HG03135 (cell line): Measurements from ENCODE around the gene SLC25A51.
A peak's percentile ranks its signal among the peaks of the same experiment; 100 is the strongest.
"Not testable (repeated sequence)": the region's sequence is repeated elsewhere in the genome, so short reads cannot be mapped to it uniquely, and the experiment has no call there.

Experiments
- ATAC-seq: cut with Tn5 transposase; IDR thresholded peaks from one replicate; pipeline ENCODE4 v1.9.1; 2021; ENCODE audit warnings: mild to moderate bottlenecking, moderate library complexity; ENCODE audit not compliant: unreplicated experiment

Gene SLC25A51

GRCh38 chr9:37921546-37922300, 17.8 kb upstream of the SLC25A51 start:
- no peak for ATAC-seq

- ATAC-seq = no peak
These were observed 17.2 kb upstream of the SLC25A51 start for GRCh38 chr9:37921168-37921510.

- no peak for ATAC-seq
These were observed 16.7 kb upstream of the SLC25A51 start for GRCh38 chr9:37920471-37921167.

- no peak for ATAC-seq
These were observed 16.0 kb upstream of the SLC25A51 start for GRCh38 chr9:37919956-37920335.

GRCh38 chr9:37919246-37919955, 15.5 kb upstream of the SLC25A51 start:
- ATAC-seq = no peak

- no peak for ATAC-seq
These were observed 14.8 kb upstream of the SLC25A51 start for GRCh38 chr9:37918665-37919170.

- ATAC-seq = no peak
These were observed 14.1 kb upstream of the SLC25A51 start for GRCh38 chr9:37917801-37918664.

GRCh38 chr9:37917313-37917731, 13.4 kb upstream of the SLC25A51 start:
- no peak for ATAC-seq

- ATAC-seq = no peak
These were observed 12.8 kb upstream of the SLC25A51 start for GRCh38 chr9:37916471-37917312.

- no peak for ATAC-seq
These were observed 12.1 kb upstream of the SLC25A51 start for GRCh38 chr9:37915911-37916470.

GRCh38 chr9:37914701-37915358, 10.9 kb upstream of the SLC25A51 start:
- no peak for ATAC-seq

GRCh38 chr9:37914154-37914551, 10.2 kb upstream of the SLC25A51 start:
- ATAC-seq = no peak

GRCh38 chr9:37913480-37914153, 9.7 kb upstream of the SLC25A51 start:
- ATAC-seq = peak; percentile 83

- no peak for ATAC-seq
These were observed 7.3 kb upstream of the SLC25A51 start for GRCh38 chr9:37911271-37911681.

GRCh38 chr9:37910271-37910670, 6.3 kb upstream of the SLC25A51 start:
- no peak for ATAC-seq

- ATAC-seq = not testable (repeated sequence)
These were observed 5.9 kb upstream of the SLC25A51 start for GRCh38 chr9:37909836-37910235.

GRCh38 chr9:37909326-37909725, 5.4 kb upstream of the SLC25A51 start:
- no peak for ATAC-seq

- no peak for ATAC-seq
These were observed 4.8 kb upstream of the SLC25A51 start for GRCh38 chr9:37908698-37909186.
